Measurements from ENCODE around the gene MRC1.

Gene MRC1

DNA sequence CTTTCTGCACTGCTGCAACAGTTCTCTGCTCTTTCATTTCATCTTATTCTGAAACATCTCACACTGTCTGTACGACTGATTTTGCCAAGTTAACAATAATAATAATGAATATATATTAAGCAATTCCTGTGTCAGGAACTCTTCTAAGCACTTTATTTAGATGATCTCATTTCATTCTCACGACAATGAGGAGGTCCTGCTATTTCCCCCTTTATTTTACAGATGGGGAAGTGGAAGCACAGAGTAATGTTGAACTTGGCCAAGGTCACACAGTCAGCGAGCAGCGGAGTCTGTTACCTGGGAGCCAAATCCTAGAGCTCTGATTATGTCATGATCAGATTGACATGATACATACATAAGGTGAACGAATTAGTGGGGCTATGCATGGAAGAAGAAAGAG is 5.8 kb downstream of the MRC1 start:
- Histone ChIP-seq H3K27me3 (ENCODE audit: insufficient read depth, poor library complexity, severe bottlenecking) (no peaks in the 10 kb centered on the region), H3K36me3 (ENCODE audit: low read depth) (no peaks in the 10 kb centered on the region), H3K4me1 (ENCODE audit: insufficient read depth, poor library complexity, severe bottlenecking) (no peaks in the 10 kb centered on the region), H3K9me3 (ENCODE audit: severe bottlenecking) (no peaks in the 10 kb centered on the region), H3K4me3 (ENCODE audit: severe bottlenecking) (no peak overlapping the region), H3K27ac (ENCODE audit: poor library complexity, severe bottlenecking) (no peak overlapping the region)
- ATAC-seq (ENCODE audit: low read depth) (no peak), DNase-seq (ENCODE audit: low spot score) (no peak)
- TF ChIP-seq, protein P1, sequence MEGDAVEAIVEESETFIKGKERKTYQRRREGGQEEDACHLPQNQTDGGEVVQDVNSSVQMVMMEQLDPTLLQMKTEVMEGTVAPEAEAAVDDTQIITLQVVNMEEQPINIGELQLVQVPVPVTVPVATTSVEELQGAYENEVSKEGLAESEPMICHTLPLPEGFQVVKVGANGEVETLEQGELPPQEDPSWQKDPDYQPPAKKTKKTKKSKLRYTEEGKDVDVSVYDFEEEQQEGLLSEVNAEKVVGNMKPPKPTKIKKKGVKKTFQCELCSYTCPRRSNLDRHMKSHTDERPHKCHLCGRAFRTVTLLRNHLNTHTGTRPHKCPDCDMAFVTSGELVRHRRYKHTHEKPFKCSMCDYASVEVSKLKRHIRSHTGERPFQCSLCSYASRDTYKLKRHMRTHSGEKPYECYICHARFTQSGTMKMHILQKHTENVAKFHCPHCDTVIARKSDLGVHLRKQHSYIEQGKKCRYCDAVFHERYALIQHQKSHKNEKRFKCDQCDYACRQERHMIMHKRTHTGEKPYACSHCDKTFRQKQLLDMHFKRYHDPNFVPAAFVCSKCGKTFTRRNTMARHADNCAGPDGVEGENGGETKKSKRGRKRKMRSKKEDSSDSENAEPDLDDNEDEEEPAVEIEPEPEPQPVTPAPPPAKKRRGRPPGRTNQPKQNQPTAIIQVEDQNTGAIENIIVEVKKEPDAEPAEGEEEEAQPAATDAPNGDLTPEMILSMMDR (IDR thresholded peaks at IDR 0.05; ENCODE audit: poor library complexity, severe bottlenecking), result no peak

DNA sequence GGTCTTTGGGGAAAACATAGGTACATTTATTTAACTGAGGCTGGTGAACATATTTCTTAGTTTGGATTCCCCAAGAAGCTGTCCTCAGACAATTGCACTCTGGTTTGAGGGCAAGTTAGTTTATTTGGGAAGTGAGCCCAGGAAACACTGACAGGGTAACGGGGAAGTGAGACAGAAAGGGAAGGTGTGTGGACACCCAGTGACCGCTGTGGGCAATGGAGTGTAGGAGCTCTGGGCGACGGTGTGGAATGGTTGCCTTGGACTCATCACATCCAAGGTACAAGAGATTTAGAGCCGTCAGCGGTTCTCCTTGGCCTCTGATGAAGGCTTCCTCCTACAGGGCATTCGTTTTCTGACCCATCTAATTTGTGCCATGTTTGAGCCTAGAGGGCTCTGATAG is 7.1 kb downstream of the MRC1 start:
- Histone ChIP-seq H3K4me3 (ENCODE audit: severe bottlenecking) (no peak overlapping the region), H3K27me3 (ENCODE audit: insufficient read depth, poor library complexity, severe bottlenecking) (no peaks in the 10 kb centered on the region), H3K4me1 (ENCODE audit: insufficient read depth, poor library complexity, severe bottlenecking) (no peaks in the 10 kb centered on the region), H3K9me3 (ENCODE audit: severe bottlenecking) (no peaks in the 10 kb centered on the region), H3K27ac (ENCODE audit: poor library complexity, severe bottlenecking) (no peak overlapping the region), H3K36me3 (ENCODE audit: low read depth) (no peaks in the 10 kb centered on the region)
- ATAC-seq (ENCODE audit: low read depth) (no peak), DNase-seq (ENCODE audit: low spot score) (no peak)
- TF ChIP-seq, protein P1 (IDR thresholded peaks at IDR 0.05; ENCODE audit: poor library complexity, severe bottlenecking), result no peak

DNA sequence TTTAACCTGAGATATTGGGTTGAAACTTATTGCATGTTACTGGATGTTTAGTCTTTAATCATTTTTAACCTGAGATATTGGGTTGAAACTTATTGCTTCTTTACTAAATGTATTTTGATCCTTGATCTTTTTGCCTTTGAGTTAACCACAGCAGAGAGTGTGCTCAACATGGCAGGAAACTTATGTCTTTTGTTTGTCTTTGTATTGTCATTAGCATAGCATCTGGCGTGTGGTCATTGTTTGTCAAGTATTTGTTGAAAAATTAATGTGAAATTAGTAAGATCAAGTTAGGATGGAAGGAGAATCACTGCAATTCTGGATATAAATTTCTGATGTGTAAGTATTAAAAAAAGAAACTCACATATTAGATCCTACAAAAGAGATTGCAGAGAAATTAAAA is 8.2 kb downstream of the MRC1 start:
- Histone ChIP-seq H3K27me3 (ENCODE audit: insufficient read depth, poor library complexity, severe bottlenecking) (no peaks in the 10 kb centered on the region), H3K9me3 (ENCODE audit: severe bottlenecking) (no peaks in the 10 kb centered on the region), H3K36me3 (ENCODE audit: low read depth) (no peaks in the 10 kb centered on the region), H3K4me1 (ENCODE audit: insufficient read depth, poor library complexity, severe bottlenecking) (no peaks in the 10 kb centered on the region), H3K27ac (ENCODE audit: poor library complexity, severe bottlenecking) (no peak overlapping the region), H3K4me3 (ENCODE audit: severe bottlenecking) (no peak overlapping the region)
- TF ChIP-seq, protein P1 (IDR thresholded peaks at IDR 0.05; ENCODE audit: poor library complexity, severe bottlenecking), result no peak
- no peak for DNase-seq (ENCODE audit: low spot score)
- ATAC-seq (ENCODE audit: low read depth), result no peak

DNA sequence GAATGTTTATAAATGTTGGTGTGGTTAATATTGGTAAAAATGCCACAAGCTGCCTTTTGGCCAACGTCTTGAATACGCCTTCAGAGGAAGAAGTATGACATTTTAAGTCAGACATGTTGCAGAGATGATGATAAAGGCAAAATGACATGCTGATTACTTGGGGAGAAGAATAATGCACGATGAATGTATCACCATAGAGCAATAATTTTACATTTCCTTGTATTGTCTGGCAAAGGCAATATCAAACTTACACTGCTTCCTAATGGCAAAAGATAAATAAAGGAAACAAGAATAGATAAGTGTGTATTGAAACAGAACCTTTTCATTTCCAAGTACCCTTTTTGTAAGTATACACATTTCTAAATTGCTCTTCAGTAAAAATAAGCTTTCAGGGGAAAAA is 8.6 kb downstream of the MRC1 start:
- no peak overlapping the region for H3K4me3 ChIP-seq (ENCODE audit: severe bottlenecking)
- H3K27ac ChIP-seq (ENCODE audit: poor library complexity, severe bottlenecking), result no peak overlapping the region
- no peak for ATAC-seq (ENCODE audit: low read depth)
- no peaks in the 10 kb centered on the region for H3K27me3 ChIP-seq (ENCODE audit: insufficient read depth, poor library complexity, severe bottlenecking)
- DNase-seq (ENCODE audit: low spot score), result no peak
- H3K36me3 ChIP-seq (ENCODE audit: low read depth), result no peaks in the 10 kb centered on the region
- TF ChIP-seq, protein P1 (IDR thresholded peaks at IDR 0.05; ENCODE audit: poor library complexity, severe bottlenecking), result no peak
- no peaks in the 10 kb centered on the region for H3K9me3 ChIP-seq (ENCODE audit: severe bottlenecking)
- H3K4me1 ChIP-seq (ENCODE audit: insufficient read depth, poor library complexity, severe bottlenecking), result no peaks in the 10 kb centered on the region

DNA sequence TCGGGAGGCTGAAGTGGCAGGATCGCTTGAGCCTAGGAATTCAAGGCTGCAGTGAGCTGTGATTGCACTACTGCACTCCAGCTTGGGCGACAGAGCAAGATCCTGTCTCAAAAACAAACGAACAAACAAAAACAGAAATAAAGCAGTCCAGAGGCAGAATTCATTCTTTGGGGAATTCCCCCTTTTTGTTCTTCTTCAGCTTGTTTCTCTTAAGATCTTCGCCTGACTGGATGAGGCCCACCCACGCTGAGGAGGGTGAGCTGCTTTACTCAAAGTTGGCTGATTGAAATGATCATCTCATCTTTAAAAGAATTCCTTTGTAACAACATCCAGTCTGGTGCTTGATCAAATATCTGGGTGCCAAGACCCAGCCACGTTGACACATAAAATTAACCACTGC is 10.7 kb downstream of the MRC1 start:
- no peaks in the 10 kb centered on the region for H3K27me3 ChIP-seq (ENCODE audit: insufficient read depth, poor library complexity, severe bottlenecking)
- H3K36me3 ChIP-seq (ENCODE audit: low read depth), result no peaks in the 10 kb centered on the region
- DNase-seq (ENCODE audit: low spot score) (no peak), ATAC-seq (ENCODE audit: low read depth) (no peak)
- no peaks in the 10 kb centered on the region for H3K4me1 ChIP-seq (ENCODE audit: insufficient read depth, poor library complexity, severe bottlenecking)
- no peak overlapping the region for H3K4me3 ChIP-seq (ENCODE audit: severe bottlenecking)
- no peak overlapping the region for H3K27ac ChIP-seq (ENCODE audit: poor library complexity, severe bottlenecking)
- no peaks in the 10 kb centered on the region for H3K9me3 ChIP-seq (ENCODE audit: severe bottlenecking)
- TF ChIP-seq, protein P1 (IDR thresholded peaks at IDR 0.05; ENCODE audit: poor library complexity, severe bottlenecking), result no peak
